ENCODE results near the gene ARHGAP21. TPM values are rescaled to one million over a fixed set of nuclear protein-coding genes. Genes with fewer than 3 reads are reported as not detected.

Gene ARHGAP21
- total RNA-seq, 2 experiments from 2014 or later: 18.8 to 19.8 TPM

GRCh38 chr10:24715246-24715769, 8.4 kb downstream of the ARHGAP21 start:
- Mint-ChIP-seq H3K36me3 (ENCODE audit: low read depth) (no peaks in the 10 kb centered on the region), H3K4me3 (no peak overlapping the region), H3K9me3 (no peaks in the 10 kb centered on the region), H3K27ac (no peak overlapping the region), H3K27me3 (no peaks in the 10 kb centered on the region), H3K4me1 (ENCODE audit: low read depth) (peaks cover 7% of the 10 kb centered on the region)
- DNase-seq (no peak), ATAC-seq (no peak)
- POLR2A ChIA-PET: no interaction called here
- CTCF ChIA-PET: interaction anchor here (1.1 kb wide), 1 partner anchor 266 kb away, joined by 3 read pairs; no protein-coding TSS in a partner anchor
- intact Hi-C loops (cut with micrococcal nuclease): no loop called here
- TF ChIP-seq, protein P1, sequence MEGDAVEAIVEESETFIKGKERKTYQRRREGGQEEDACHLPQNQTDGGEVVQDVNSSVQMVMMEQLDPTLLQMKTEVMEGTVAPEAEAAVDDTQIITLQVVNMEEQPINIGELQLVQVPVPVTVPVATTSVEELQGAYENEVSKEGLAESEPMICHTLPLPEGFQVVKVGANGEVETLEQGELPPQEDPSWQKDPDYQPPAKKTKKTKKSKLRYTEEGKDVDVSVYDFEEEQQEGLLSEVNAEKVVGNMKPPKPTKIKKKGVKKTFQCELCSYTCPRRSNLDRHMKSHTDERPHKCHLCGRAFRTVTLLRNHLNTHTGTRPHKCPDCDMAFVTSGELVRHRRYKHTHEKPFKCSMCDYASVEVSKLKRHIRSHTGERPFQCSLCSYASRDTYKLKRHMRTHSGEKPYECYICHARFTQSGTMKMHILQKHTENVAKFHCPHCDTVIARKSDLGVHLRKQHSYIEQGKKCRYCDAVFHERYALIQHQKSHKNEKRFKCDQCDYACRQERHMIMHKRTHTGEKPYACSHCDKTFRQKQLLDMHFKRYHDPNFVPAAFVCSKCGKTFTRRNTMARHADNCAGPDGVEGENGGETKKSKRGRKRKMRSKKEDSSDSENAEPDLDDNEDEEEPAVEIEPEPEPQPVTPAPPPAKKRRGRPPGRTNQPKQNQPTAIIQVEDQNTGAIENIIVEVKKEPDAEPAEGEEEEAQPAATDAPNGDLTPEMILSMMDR (IDR thresholded peaks at IDR 0.05): no peak

- Mint-ChIP-seq H3K36me3 (ENCODE audit: low read depth) (no peaks in the 10 kb centered on the region), H3K4me1 (ENCODE audit: low read depth) (peaks cover 9% of the 10 kb centered on the region), H3K4me3 (no peak overlapping the region), H3K27ac (no peak overlapping the region), H3K27me3 (no peaks in the 10 kb centered on the region), H3K9me3 (no peaks in the 10 kb centered on the region)
- intact Hi-C loops (cut with micrococcal nuclease): no loop called here
- DNase-seq (no peak), ATAC-seq (no peak)
- TF ChIP-seq, protein P1 (IDR thresholded peaks at IDR 0.05): no peak
- CTCF ChIA-PET: no interaction called here
- POLR2A ChIA-PET: no interaction called here
These were observed 10.6 kb downstream of the ARHGAP21 start for GRCh38 chr10:24713086-24713485.

DNA sequence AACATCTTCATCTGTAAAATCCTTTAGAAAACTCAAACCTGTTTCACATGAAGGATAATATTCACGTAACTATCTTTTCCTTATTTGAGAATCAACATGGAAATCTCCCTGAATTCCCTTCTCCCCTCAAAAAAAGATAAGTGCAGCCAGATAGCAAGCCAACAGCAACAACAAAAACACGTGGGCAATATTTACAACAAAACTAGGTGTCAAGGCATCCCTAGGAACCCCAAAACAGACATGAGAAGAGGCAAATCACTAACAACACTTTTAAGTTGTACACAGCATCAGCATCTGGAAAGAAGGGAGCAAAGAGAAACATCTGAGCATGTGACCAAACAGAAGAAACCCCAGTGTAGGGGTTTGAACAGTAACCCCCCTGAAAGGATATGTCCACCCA, 12.2 kb downstream of the ARHGAP21 start:
- ChIA-PET CTCF (no interaction called here), POLR2A (no interaction called here)
- H3K4me1 Mint-ChIP-seq (ENCODE audit: low read depth): peaks cover 9% of the 10 kb centered on the region

GRCh38 chr10:24708081-24708480, 15.6 kb downstream of the ARHGAP21 start:
- intact Hi-C loops (cut with micrococcal nuclease): no loop called here
- H3K4me3 Mint-ChIP-seq: no peak overlapping the region
- POLR2A ChIA-PET: no interaction called here
- H3K27me3 Mint-ChIP-seq: no peaks in the 10 kb centered on the region
- H3K4me1 Mint-ChIP-seq (ENCODE audit: low read depth): peaks cover 8% of the 10 kb centered on the region
- ATAC-seq (no peak), DNase-seq (no peak)
- TF ChIP-seq, protein P1 (IDR thresholded peaks at IDR 0.05): no peak
- no peaks in the 10 kb centered on the region for H3K36me3 Mint-ChIP-seq (ENCODE audit: low read depth)
- H3K9me3 Mint-ChIP-seq: no peaks in the 10 kb centered on the region
- no peak overlapping the region for H3K27ac Mint-ChIP-seq
- CTCF ChIA-PET: interaction anchor here (0.8 to 1.6 kb wide), 4 partner anchors 11 to 244 kb away, joined by 3 to 4 read pairs (median 3); partner anchors contain the start of gene PRTFDC1

More for the DNA sequence above, 12.2 kb downstream of the ARHGAP21 start:
- Mint-ChIP-seq H3K9me3 (no peaks in the 10 kb centered on the region), H3K4me3 (no peak overlapping the region), H3K27ac (no peak overlapping the region), H3K36me3 (ENCODE audit: low read depth) (no peaks in the 10 kb centered on the region), H3K27me3 (no peaks in the 10 kb centered on the region)
- no peak for ATAC-seq
- intact Hi-C loops (cut with micrococcal nuclease): no loop called here
- TF ChIP-seq, protein P1 (IDR thresholded peaks at IDR 0.05): no peak
- no peak for DNase-seq

DNA sequence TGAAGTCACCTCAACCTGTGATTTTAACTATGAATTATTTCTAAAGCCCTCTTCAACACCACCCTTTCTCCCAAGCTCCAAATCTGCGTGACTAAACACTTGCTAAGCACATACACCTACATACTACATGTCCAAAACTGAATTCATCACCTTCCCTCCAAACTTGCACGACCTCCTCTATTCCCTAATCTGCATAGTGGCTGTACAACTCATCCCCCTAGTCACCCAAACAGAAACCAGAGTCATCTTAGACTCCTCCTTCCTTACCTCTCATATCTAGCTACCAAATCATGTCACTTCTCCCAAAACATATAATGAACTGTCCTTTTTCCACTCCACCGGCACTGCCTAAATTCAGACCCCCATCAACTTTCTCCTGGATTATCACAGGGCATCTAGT, 16.2 kb downstream of the ARHGAP21 start:
- intact Hi-C loops (cut with micrococcal nuclease): no loop called here
- DNase-seq (peak; percentile 14), ATAC-seq (peak; percentile 88)
- Mint-ChIP-seq H3K4me3 (no peak overlapping the region), H3K27ac (no peak overlapping the region), H3K36me3 (ENCODE audit: low read depth) (no peaks in the 10 kb centered on the region), H3K27me3 (no peaks in the 10 kb centered on the region), H3K9me3 (no peaks in the 10 kb centered on the region), H3K4me1 (ENCODE audit: low read depth) (peaks cover 7% of the 10 kb centered on the region)
- POLR2A ChIA-PET: interaction anchor here (1.2 kb wide), 1 partner anchor 21 kb away, joined by 3 read pairs; no protein-coding TSS in a partner anchor
- TF ChIP-seq, protein P1 (IDR thresholded peaks at IDR 0.05): no peak
- CTCF ChIA-PET: interaction anchor here (0.8 to 1.6 kb wide), 4 partner anchors 10 to 244 kb away, joined by 3 to 4 read pairs (median 3); partner anchors contain the start of gene PRTFDC1
